CD8-positive, alpha-beta memory T cell (primary cell): ENCODE measurements around the gene EGLN1. TPM values are rescaled to one million over a fixed set of nuclear protein-coding genes. Genes with fewer than 3 reads are reported as not detected.
"Not testable (repeated sequence)": the region's sequence is repeated elsewhere in the genome, so short reads cannot be mapped to it uniquely, and the experiment has no call there.

Source experiments
- CTCF ChIA-PET: fragments of 350-600 bp; sonication (Branson Sonifier 250); formaldehyde crosslinking; loops from one replicate; lab custom pipeline; 2021; ENCODE audit warnings: antibody characterized with exemption; lab: Charles Lee
- POLR2A ChIA-PET: fragments of 350-600 bp; sonication (Branson Sonifier 250); formaldehyde crosslinking; loops from one replicate; lab custom pipeline; 2021; ENCODE audit warnings: antibody characterized with exemption; lab: Charles Lee
- DNase-seq, 5 donors: peaks; one replicate each; pipeline versions ENCODE4 v3.0.0 to v3.0.0-alpha.2; 2020 to 2022; ENCODE audit warnings: mixed read lengths in 1 of 5
- H3K27ac ChIP-seq: one replicate; pipeline ENCODE4 v1.7.0; 2013; ENCODE audit warnings: low read depth, mild to moderate bottlenecking, low read length, moderate library complexity
- H3K27me3 ChIP-seq: 2 replicates; pipeline ENCODE4 v1.7.0; 2013; ENCODE audit warnings: low read length, mild to moderate bottlenecking; ENCODE audit not compliant: insufficient read depth, poor library complexity, severe bottlenecking
- H3K36me3 ChIP-seq: 2 replicates; pipeline ENCODE4 v1.7.0; 2013; ENCODE audit warnings: mild to moderate bottlenecking, low read length, moderate library complexity; ENCODE audit not compliant: insufficient read depth
- H3K4me1 ChIP-seq: 2 replicates; pipeline ENCODE4 v1.7.0; 2013; ENCODE audit warnings: mild to moderate bottlenecking, low read length, moderate library complexity; ENCODE audit not compliant: insufficient read depth
- H3K4me3 ChIP-seq: 2 replicates; pipeline ENCODE4 v1.7.0; 2013; ENCODE audit warnings: mild to moderate bottlenecking, low read length
- H3K9me3 ChIP-seq: 2 replicates; pipeline ENCODE4 v1.7.0; 2013; ENCODE audit warnings: mild to moderate bottlenecking, low read length
- H3K27ac Mint-ChIP-seq, 8 donors: one replicate each; pipeline ENCODE4 v1.8.0; 2020 to 2021; ENCODE audit warnings: mixed read lengths in 8 of 8, mild to moderate bottlenecking in 6 of 8, inconsistent platforms in 3 of 8, moderate library complexity in 3 of 8
- H3K27me3 Mint-ChIP-seq, 2 donors: one replicate each; pipeline ENCODE4 v1.8.0; 2020 to 2021; ENCODE audit warnings: mixed read lengths in 2 of 2, mild to moderate bottlenecking in 1 of 2, moderate library complexity in 1 of 2
- H3K36me3 Mint-ChIP-seq, 3 donors: one replicate each; pipeline ENCODE4 v1.8.0; 2020 to 2021; ENCODE audit warnings: mixed read lengths in 3 of 3, inconsistent platforms in 1 of 3, mild to moderate bottlenecking in 1 of 3
- H3K4me1 Mint-ChIP-seq, 3 donors: one replicate each; pipeline ENCODE4 v1.8.0; 2020 to 2021; ENCODE audit warnings: mixed read lengths in 3 of 3, inconsistent platforms in 1 of 3, mild to moderate bottlenecking in 1 of 3
- H3K4me3 Mint-ChIP-seq, 7 donors: one replicate each; pipeline ENCODE4 v1.8.0; 2020 to 2021; ENCODE audit warnings: mixed read lengths in 7 of 7, mild to moderate bottlenecking in 6 of 7, moderate library complexity in 4 of 7, inconsistent platforms in 2 of 7
- H3K9me3 Mint-ChIP-seq, 5 donors: one replicate each; pipeline ENCODE4 v1.8.0; 2020 to 2022; ENCODE audit warnings: mixed read lengths in 5 of 5, mild to moderate bottlenecking in 3 of 5, moderate library complexity in 2 of 5, inconsistent platforms in 1 of 5
- polyA plus RNA-seq: library from polyadenylated mRNA; unstranded; fragments of 300-500 nt; fragmentation: Illumina TruSeq; gene quantifications from one replicate; pipeline ENCODE4 v1.2.3, GENCODE V29; 2021
- total RNA-seq, 2 experiments: library from RNA; stranded (reverse); gene quantifications; one replicate each; pipeline ENCODE4 v1.2.3, GENCODE V29; 2021

Gene EGLN1
- total and polyA plus RNA-seq, 3 experiments from 2014 or later: 21.0 to 30.9 (median 24.2) TPM

DNA sequence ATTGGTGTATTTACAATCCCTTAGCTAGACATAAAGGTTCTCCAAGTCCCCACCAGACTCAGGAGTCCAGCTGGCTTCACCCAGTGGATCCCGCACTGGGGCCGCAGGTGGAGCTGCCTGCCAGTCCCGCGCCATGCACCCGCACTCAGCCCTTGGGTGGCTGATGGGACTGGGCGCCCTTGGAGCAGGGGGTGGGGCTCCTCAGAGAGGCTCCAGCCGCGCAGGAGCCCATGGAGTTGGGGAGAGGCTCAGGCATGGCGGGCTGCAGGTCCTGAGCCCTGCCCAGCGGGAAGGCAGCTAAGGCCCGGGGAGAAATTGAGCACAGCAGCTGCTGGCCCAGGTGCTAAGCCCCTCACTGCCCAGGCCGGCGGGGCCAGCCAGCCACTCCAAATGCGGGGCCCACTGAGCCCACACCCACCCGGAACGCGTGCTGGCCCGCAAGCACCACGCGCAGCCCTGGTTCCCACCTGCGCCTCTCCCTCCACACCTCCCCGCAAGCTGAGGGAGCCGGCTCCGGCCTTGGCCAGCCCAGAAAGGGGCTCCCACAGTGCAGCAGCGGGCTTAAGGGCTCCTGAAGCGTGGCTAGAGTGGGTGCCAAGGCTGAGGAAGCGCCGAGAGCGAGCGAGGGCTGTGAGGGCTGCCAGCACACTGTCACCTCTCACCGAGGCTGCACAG is 8.7 kb upstream of the EGLN1 start:
- DNase-seq, H3K36me3 ChIP-seq, CTCF ChIA-PET, H3K4me1 ChIP-seq, H3K27ac Mint-ChIP-seq, H3K27ac ChIP-seq, H3K27me3 ChIP-seq, H3K4me3 Mint-ChIP-seq, H3K9me3 Mint-ChIP-seq, POLR2A ChIA-PET, H3K4me3 ChIP-seq, H3K36me3 Mint-ChIP-seq, H3K9me3 ChIP-seq, H3K4me1 Mint-ChIP-seq: not testable (repeated sequence)
- H3K27me3 Mint-ChIP-seq: peaks cover 22 to 49% of the 10 kb centered on the region in 2 donors

DNA sequence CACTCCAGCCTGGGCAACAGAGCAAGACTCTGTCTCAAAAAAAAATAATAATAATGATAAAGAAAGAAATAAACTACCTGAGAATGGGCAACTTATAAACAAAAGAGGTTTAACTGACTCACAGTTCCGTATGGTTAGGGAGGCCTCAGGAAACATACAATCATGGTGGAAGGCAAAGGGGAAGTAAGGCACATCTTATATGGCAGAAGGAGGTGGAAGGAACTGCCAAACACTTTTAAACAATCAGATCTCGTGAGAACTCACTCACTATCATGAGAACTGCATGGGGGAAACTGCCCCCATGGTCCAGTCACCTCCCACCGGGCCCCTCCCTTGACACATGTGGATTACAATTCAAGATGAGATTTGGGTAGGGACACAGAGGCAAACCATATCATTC is 6.3 kb upstream of the EGLN1 start:
- H3K27ac ChIP-seq: no peak overlapping the region
- no peaks in the 10 kb centered on the region for H3K27me3 ChIP-seq
- H3K4me3 Mint-ChIP-seq: no peak overlapping the region
- ChIA-PET POLR2A (no interaction called here), CTCF (no interaction called here)
- peaks cover 0 to under 1% (median 0%) of the 10 kb centered on the region in 3 donors for H3K4me1 Mint-ChIP-seq
- H3K9me3 ChIP-seq: no peaks in the 10 kb centered on the region
- DNase-seq: no peak
- H3K36me3 ChIP-seq: no peaks in the 10 kb centered on the region
- peaks cover 10 to 36% of the 10 kb centered on the region in 2 donors for H3K27me3 Mint-ChIP-seq
- no peak overlapping the region for H3K4me3 ChIP-seq
- no peak overlapping the region for H3K27ac Mint-ChIP-seq
- H3K36me3 Mint-ChIP-seq: peaks cover 0 to 3% (median 0%) of the 10 kb centered on the region in 3 donors
- H3K9me3 Mint-ChIP-seq: peaks cover 0 to 2% (median 0%) of the 10 kb centered on the region in 5 donors
- H3K4me1 ChIP-seq: no peaks in the 10 kb centered on the region

DNA sequence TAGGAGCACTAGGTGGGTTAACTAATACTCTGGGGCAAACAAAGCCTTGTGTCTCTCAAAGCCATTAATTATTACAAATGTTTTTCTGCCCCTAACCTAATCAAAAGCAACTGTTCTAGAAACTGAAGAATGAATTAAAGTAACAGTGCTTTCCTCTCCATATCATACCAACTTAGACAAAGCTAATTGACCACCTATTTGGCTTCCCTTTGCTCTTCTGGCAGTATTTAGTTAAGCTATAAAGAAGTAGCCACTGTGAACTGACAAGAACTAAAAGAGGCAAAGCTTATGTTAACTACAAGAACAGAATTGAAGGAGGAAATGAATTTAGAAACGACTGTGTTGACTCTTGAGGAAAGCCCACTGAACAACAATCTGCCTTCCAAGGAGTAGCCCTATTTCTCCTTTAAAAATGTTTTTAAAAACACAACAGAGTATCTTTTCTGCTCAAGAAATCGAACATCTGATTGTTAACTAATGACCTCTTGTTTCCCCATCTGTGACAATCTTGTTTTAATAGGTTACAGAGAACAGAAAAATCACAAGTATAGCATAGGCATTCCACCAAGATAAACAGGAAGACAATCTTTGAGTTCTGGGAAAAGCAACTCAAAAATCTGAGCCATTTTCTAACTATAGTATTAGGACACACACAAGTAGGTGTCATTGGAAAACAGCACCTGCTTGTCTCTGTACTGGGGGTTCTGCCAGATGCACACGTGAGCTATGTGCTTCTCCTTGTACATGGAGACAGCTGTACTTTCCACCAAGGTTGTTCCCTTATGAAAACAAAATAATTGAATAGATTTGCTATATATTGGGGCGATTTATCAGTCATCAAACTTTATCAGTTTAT is 3.1 kb upstream of the EGLN1 start:
- H3K27ac ChIP-seq: no peak overlapping the region
- peaks cover under 1% of the 10 kb centered on the region for H3K4me1 ChIP-seq
- no peak for DNase-seq
- H3K9me3 ChIP-seq: no peaks in the 10 kb centered on the region
- no peaks in the 10 kb centered on the region for H3K27me3 ChIP-seq
- H3K4me1 Mint-ChIP-seq: peaks cover 13 to 16% (median 15%) of the 10 kb centered on the region in 3 donors
- H3K36me3 ChIP-seq: no peaks in the 10 kb centered on the region
- no peak overlapping the region for H3K4me3 ChIP-seq
- H3K36me3 Mint-ChIP-seq: peaks cover 0 to 8% (median 0%) of the 10 kb centered on the region in 3 donors
- H3K4me3 Mint-ChIP-seq: peak overlapping the region in 1 of 7 donors; percentile 42
- peaks cover 3 to 16% of the 10 kb centered on the region in 2 donors for H3K27me3 Mint-ChIP-seq
- ChIA-PET POLR2A (no interaction called here), CTCF (no interaction called here)
- no peaks in the 10 kb centered on the region for H3K9me3 Mint-ChIP-seq
- peak overlapping the region in 1 of 8 donors; percentile 46 for H3K27ac Mint-ChIP-seq

DNA sequence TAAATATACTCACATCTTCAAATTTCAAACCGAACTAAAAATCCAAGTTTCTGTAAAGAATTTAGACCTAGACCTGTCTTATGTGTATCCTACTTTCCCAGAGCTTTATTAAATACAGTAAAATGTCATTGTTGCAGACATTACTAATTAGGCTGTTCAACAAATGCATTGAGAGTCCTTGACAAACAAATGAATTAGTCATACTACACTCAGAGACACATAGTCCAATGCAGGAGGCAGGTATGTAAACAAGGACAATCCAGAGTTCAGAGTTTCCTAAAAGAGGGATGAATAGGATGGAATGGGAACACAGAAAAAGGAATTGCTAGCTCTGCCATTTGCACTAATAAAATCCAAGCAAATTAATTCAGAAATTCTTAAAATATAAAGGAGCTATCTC is 1.6 kb upstream of the EGLN1 start:
- Histone ChIP-seq H3K36me3 (no peaks in the 10 kb centered on the region), H3K27ac (no peak overlapping the region), H3K9me3 (no peaks in the 10 kb centered on the region), H3K27me3 (no peaks in the 10 kb centered on the region), H3K4me3 (no peak overlapping the region), H3K4me1 (peaks cover 16% of the 10 kb centered on the region)
- peaks cover 26 to 32% (median 30%) of the 10 kb centered on the region in 3 donors for H3K4me1 Mint-ChIP-seq
- DNase-seq: no peak
- H3K36me3 Mint-ChIP-seq: peaks cover 0 to 10% (median 0%) of the 10 kb centered on the region in 3 donors
- POLR2A ChIA-PET: no interaction called here
- H3K4me3 Mint-ChIP-seq: peak overlapping the region in 4 of 7 donors; percentile 81 to 87 (median 85)
- no peaks in the 10 kb centered on the region for H3K9me3 Mint-ChIP-seq
- peaks cover 0 to 7% of the 10 kb centered on the region in 2 donors for H3K27me3 Mint-ChIP-seq
- CTCF ChIA-PET: interaction anchor here (0.6 to 1.0 kb wide), 2 partner anchors 10 to 66 kb away, joined by 3 to 4 read pairs; no protein-coding TSS in a partner anchor
- peak overlapping the region in 3 of 8 donors; percentile 54 to 97 (median 61) for H3K27ac Mint-ChIP-seq

DNA sequence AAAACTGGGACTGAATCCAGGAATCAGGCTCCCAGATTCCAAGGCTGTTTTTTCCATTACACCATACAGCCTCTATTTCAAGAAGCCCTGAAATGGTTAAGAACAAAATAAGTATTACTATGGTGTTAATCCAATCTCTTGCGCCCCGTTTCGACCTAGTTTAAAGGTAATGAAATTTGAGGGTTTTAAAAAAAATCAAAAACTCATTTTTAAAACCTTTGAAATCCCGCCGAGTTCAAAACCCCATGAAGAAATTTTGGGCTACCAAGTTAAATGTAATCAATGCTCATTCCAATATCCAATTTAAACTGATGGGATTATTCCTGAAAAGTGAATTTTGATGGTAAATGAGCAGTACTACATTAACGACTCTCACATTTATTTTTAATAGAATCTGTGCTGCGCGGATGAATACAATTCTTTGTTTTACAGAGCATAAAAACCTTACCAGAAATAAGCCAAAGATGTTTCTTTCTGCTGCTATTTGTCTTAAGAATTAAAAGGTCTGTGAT is 767 bp upstream of the EGLN1 start:
- Mint-ChIP-seq H3K27me3 (peaks cover 0 to 7% of the 10 kb centered on the region in 2 donors), H3K9me3 (no peaks in the 10 kb centered on the region), H3K4me3 (peak overlapping the region; percentile 81 to 92 (median 85)), H3K27ac (peak overlapping the region; percentile 61 to 97 (median 89)), H3K36me3 (peaks cover 0 to 16% (median 0%) of the 10 kb centered on the region in 3 donors), H3K4me1 (peaks cover 34 to 40% (median 38%) of the 10 kb centered on the region in 3 donors)
- ChIA-PET POLR2A (no interaction called here), CTCF (interaction anchor here (1.0 kb wide), 1 partner anchor 66 kb away, joined by 3 read pairs; no protein-coding TSS in a partner anchor)
- Histone ChIP-seq H3K9me3 (no peaks in the 10 kb centered on the region), H3K4me3 (peak overlapping the region; percentile 77), H3K27me3 (no peaks in the 10 kb centered on the region), H3K36me3 (no peaks in the 10 kb centered on the region), H3K4me1 (peaks cover 24% of the 10 kb centered on the region), H3K27ac (peak overlapping the region; percentile 77)
- peak in 1 of 5 donors; percentile 5 for DNase-seq

DNA sequence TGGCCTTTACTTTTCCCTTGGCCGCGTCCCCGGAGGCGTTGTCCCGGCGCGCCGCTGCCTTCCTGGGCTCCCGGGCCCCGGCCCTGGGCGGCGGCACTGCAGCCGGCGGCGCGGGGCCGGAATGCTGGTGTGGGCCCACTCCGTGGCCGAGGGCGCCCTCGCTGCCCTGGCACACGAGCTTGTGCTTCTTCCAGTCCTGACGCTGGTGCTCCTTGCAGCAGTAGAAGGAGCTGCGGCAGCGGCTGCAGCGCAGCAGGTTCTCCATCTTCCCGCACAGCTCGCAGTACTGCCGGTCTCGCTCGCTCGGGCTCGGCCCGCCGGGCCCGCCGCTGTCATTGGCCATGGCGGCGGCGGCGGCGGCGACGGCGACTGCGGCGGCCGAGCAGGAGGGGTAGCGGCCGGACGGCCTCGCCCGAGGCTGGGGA is 529 bp downstream of the EGLN1 start:
- peak overlapping the region; percentile 64 for H3K27ac ChIP-seq
- no peaks in the 10 kb centered on the region for H3K27me3 ChIP-seq
- H3K4me3 ChIP-seq: peak overlapping the region; percentile 67
- peaks cover 0 to 7% of the 10 kb centered on the region in 2 donors for H3K27me3 Mint-ChIP-seq
- H3K27ac Mint-ChIP-seq: peak overlapping the region in 4 of 8 donors; percentile 20 to 50 (median 46)
- peak overlapping the region; percentile 76 to 90 (median 79) for H3K4me3 Mint-ChIP-seq
- H3K4me1 ChIP-seq: peaks cover 37% of the 10 kb centered on the region
- no peaks in the 10 kb centered on the region for H3K36me3 ChIP-seq
- H3K9me3 ChIP-seq: no peaks in the 10 kb centered on the region
- peaks cover 47 to 52% (median 51%) of the 10 kb centered on the region in 3 donors for H3K4me1 Mint-ChIP-seq
- CTCF ChIA-PET: interaction anchor here (0.7 to 2.4 kb wide), 4 partner anchors 12 to 107 kb away, joined by 3 to 9 read pairs (median 4); partner anchors contain the start of gene TSNAX
- peak in 3 of 5 donors; percentile 34 to 65 (median 35) for DNase-seq
- no peaks in the 10 kb centered on the region for H3K9me3 Mint-ChIP-seq
- POLR2A ChIA-PET: interaction anchor here (1.0 to 3.1 kb wide), 4 partner anchors 84 to 1503 kb away, joined by 3 to 25 read pairs (median 11); partner anchors contain the start of genes EXOC8, SPRTN and TSNAX
- peaks cover 0 to 17% (median 2%) of the 10 kb centered on the region in 3 donors for H3K36me3 Mint-ChIP-seq

DNA sequence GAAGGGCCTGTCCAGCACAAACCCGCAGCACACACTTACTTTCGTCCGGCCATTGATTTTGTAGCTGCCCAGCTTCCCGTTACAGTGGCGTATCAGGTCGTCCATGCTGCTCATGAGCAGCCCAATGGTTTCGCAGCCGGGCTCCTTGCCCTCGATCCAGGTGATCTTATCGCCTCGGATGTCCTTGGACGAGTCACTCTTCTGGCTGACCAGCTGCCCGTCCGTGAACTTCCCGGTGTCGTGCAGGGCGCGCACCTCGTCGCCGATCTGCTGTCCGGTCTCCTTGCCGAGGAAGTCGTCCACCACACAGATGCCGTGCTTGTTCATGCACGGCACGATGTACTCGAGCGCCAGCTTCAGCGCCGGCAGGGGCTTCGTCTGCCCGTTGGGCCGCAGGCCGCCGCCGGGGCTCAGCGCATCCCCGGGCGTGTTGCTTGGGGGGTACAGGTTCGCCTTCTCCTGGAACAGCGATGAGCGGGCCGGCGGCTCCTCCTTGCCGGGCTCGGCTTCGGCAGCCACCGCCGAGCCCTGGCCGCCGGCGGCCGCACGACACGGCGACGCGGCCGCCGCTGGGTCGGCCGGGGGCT is 1.0 kb downstream of the EGLN1 start:
- Mint-ChIP-seq H3K4me1 (peaks cover 49 to 58% (median 55%) of the 10 kb centered on the region in 3 donors), H3K27me3 (peaks cover 0 to 2% of the 10 kb centered on the region in 2 donors), H3K27ac (peak overlapping the region; percentile 49 to 97 (median 90)), H3K9me3 (no peaks in the 10 kb centered on the region), H3K4me3 (peak overlapping the region; percentile 88 to 99 (median 98)), H3K36me3 (peaks cover 0 to 17% (median 2%) of the 10 kb centered on the region in 3 donors)
- CTCF ChIA-PET: interaction anchor here (1.0 to 2.4 kb wide), 4 partner anchors 13 to 107 kb away, joined by 3 to 9 read pairs (median 6); partner anchors contain the start of genes EXOC8, SPRTN and TSNAX
- no peaks in the 10 kb centered on the region for H3K9me3 ChIP-seq
- peak overlapping the region; percentile 67 for H3K4me3 ChIP-seq
- no peaks in the 10 kb centered on the region for H3K27me3 ChIP-seq
- H3K36me3 ChIP-seq: no peaks in the 10 kb centered on the region
- H3K27ac ChIP-seq: peak overlapping the region; percentile 64
- peaks cover 40% of the 10 kb centered on the region for H3K4me1 ChIP-seq
- peak; percentile 11 to 64 (median 24) for DNase-seq
- POLR2A ChIA-PET: interaction anchor here (0.5 to 3.1 kb wide), 5 partner anchors 83 to 1503 kb away, joined by 3 to 25 read pairs (median 9); partner anchors contain the start of genes EXOC8, SPRTN and TSNAX
